Stimulated activated CD8-positive, alpha-beta memory T cell treated with anti-CD3 and anti-CD28 coated beads, Interleukin-4, amount 100 ng/mL, for 24 hours (primary cell): ENCODE data around the gene PTCRA.
A peak's percentile ranks its signal among the peaks of the same experiment; 100 is the strongest.

Source experiments
- DNase-seq: peaks from one replicate; pipeline ENCODE4 v3.0.0-alpha.2; 2020; ENCODE audit warnings: low read depth

PTCRA gene

GRCh38 chr6:42904467-42904866 lies 11.4 kb upstream of the PTCRA start:
- DNase-seq = no peak

- DNase-seq = no peak
Observed at GRCh38 chr6:42907336-42907735, 8.5 kb upstream of the PTCRA start.

GRCh38 chr6:42909835-42910234 lies 6.0 kb upstream of the PTCRA start:
- DNase-seq = no peak

- no peak for DNase-seq
Observed at GRCh38 chr6:42911171-42912021, 4.5 kb upstream of the PTCRA start.

- DNase-seq = no peak
Observed at GRCh38 chr6:42914546-42914945, 1.3 kb upstream of the PTCRA start.

- no peak for DNase-seq
Observed at GRCh38 chr6:42916288-42916687, 435 bp downstream of the PTCRA start.

GRCh38 chr6:42921801-42922200 lies 5.9 kb downstream of the PTCRA start:
- no peak for DNase-seq

GRCh38 chr6:42923666-42924065 lies 7.8 kb downstream of the PTCRA start:
- DNase-seq = no peak

- DNase-seq = no peak
Observed at GRCh38 chr6:42925248-42925857, 9.5 kb downstream of the PTCRA start.

- DNase-seq = peak; percentile 89
Observed at GRCh38 chr6:42928986-42929820, 13.3 kb downstream of the PTCRA start, which contains the start of gene CNPY3. Gene CNPY3 (plus strand): TSS chr6:42929480. CDS start chr6:42929571, 91 bp downstream.

GRCh38 chr6:42929821-42930360 lies 14.0 kb downstream of the PTCRA start:
- peak; percentile 50 for DNase-seq

- no peak for DNase-seq
Observed at GRCh38 chr6:42932412-42932811, 16.6 kb downstream of the PTCRA start.

- DNase-seq = no peak
Observed at GRCh38 chr6:42933205-42933604, 17.4 kb downstream of the PTCRA start.

- DNase-seq = no peak
Observed at GRCh38 chr6:42935322-42935721, 19.5 kb downstream of the PTCRA start.

- DNase-seq = no peak
Observed at GRCh38 chr6:42936398-42936797, 20.5 kb downstream of the PTCRA start.

GRCh38 chr6:42937548-42938427 lies 21.9 kb downstream of the PTCRA start:
- no peak for DNase-seq

GRCh38 chr6:42938428-42938796 lies 22.6 kb downstream of the PTCRA start:
- DNase-seq = no peak

GRCh38 chr6:42938987-42939809 lies 23.3 kb downstream of the PTCRA start:
- DNase-seq = no peak

GRCh38 chr6:42939810-42940167 lies 23.9 kb downstream of the PTCRA start:
- DNase-seq = no peak

GRCh38 chr6:42940493-42941045 lies 24.7 kb downstream of the PTCRA start:
- no peak for DNase-seq
